Hematopoietic multipotent progenitor cell treated with erythropoietin and hydrocortisone succinate and interleukin-3 and kit ligand, for 4 days (in vitro differentiated cells): ENCODE measurements around the gene SDF2L1.
"Not testable (repeated sequence)": the region's sequence is repeated elsewhere in the genome, so short reads cannot be mapped to it uniquely, and the experiment has no call there.

Source experiments
- DNase-seq: peaks from one replicate; pipeline ENCODE4 v3.0.0-alpha.2; 2015

SDF2L1 gene

DNA sequence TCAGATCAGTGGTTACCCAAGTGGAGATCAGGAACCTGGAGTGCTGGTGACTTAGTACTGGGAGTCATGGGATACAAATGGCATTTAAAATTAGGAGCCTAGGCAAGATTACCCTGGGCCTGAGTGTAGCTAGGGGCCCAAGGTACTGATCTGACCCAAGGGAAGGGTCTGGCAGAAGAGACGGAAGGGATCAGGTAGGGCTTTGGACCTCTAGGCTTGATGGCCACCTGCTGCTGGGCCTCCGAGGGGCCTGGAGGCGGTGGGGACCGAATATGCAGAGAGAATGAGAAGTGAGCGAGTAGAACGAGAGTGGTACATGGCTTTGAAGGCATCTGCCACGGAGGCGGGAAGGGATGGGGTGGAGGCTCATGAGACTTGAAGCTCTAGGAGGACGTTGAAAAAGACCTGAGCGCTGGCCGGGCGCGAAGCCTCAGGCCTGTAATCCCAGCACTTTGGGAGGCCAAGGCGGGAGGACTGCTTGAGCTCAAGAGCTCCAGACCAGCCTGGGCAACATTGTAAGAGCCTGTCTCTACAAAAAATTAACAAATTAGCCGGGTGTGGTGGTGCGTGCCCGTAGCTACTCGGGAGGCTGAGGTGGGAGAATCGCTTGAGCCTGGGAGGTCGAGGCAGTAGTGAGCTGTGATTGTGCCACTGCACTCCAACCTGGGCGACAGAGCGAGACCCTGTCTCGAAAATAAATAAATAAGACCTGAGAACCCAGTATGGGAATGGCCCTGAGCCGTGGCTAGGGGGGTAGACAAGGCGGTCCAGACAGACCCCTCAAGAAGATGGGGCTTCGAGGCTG, 23.1 kb downstream of the SDF2L1 start:
- DNase-seq = no peak

DNA sequence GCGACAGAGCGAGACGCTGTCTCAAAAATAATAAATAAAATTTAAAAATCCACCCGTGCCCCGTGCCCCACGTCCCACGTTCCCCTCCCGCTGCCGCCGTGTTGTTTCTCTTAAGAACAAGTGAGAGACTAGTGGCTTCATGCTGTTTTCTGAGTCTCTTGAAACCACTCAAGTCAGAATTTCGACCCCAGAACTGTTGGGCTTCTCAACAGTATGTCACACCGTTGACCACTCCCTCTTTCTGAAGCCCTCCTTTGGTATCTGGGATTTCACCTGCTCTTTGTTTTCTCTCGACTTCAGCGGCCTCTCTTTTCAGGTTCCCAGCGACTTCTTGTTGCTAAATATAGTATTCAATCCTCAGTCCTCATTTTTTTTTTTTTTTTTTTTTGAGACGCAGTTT, 24.7 kb downstream of the SDF2L1 start:
- no peak for DNase-seq

DNA sequence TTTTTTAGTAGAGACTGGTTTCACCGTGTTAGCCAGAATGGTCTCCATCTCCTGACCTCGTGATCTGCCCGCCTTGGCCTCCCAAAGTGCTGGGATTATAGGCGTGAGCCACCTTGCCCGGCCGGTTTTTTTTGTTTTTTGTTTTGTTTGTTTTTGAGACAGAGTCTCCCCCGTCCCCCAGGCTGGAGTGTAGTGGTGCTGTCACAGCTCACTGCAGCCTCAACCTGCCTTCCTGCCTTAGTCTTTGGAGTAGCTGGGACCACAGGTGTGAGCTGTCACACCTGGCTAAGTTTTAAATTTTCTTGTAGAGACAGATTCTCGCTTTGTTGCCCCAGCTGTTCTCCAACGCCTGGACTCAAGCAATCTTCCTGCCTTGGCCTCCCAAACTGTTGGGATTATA, 26.9 kb downstream of the SDF2L1 start:
- no peak for DNase-seq

DNA sequence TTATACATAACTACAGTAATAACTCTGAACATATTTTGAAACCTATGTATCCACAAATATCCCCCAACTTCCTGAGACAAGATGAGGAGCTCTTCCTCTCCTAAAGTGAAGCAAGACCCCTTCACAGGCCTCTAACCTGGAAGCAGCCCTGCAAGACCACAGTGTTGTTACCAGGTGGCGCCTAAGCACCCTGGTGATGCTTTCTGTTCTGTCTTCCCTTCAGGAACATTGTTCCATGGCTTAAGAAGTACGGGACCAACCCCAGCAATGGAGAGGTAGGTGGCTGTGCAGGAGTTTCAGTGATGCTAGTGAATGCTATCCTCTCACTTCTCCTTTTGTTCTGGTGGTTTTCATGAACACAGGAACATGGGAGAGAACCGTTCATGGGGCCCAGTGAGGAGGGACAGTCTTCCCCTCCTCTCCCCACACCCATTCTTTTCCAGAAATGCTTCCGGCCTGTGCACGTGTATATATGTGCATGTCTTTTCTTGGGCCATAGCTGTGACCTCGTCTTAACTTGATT, 30.1 kb downstream of the SDF2L1 start:
- DNase-seq = no peak

DNA sequence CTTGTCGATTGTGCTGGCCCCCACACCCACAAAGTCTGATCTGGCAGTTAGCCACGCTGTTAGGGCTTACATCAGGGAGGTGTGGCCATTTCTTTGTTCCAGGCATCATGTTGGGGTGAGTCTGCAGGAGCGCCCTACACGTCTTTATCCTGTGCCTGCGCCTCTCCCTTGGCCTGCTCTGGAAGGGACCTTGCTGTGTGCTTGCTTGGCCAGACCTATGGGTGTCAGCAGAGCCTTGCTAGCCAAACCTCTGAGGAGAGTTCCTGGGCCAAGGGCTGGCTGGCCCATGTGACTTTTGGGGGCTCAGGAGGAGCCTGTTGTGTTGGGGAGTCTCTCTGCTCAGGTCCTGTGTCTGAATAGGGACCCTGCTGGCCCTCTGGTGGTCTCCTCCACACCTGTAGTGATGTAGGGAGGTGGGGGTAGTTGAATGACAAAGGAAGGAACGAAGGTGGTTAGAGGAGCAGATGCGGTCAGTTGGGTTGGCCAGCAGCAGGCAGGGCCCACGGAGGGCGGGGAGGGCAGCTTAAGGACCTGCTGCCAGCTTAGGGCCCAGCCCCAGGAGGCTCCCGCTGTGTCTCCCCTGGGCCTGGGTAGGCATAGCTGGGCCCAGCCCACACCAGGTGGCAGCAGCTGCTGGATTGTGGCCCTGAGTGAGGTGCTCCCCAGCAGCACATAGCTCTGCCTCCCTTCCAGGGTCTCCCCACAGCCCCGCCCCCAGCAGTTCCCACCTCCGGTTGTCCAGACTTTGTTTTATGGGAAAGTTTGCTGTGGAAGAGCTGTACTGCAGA, 31.6 kb downstream of the SDF2L1 start:
- no peak for DNase-seq

DNA sequence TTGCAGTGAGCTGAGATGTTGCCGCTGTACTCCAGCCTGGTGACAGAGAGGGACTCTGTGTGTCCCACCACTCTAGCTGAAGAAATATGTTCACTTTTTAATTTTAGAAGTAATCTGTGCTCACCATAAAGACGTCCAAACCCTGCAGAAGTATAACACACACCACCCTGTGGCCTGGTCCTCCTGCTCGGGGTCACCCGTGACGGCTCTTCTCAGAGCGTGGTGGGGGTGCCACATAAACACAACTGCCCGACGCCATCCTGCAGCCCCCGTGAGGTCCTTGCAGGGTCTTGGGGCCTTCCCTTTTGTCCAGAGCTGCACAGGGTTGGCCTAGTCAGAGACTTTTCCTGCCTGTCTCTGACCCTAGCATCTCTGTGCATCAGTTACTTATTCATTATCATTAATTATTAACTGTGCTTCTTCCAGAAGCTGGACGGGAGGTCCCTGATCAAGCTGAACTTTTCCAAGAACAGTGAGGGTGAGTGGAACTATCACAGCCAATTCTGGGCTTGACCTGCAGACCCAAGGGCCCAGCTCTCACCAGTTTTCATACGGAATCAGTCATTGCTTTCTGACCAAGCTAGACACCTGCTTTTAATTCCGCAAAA, 32.6 kb downstream of the SDF2L1 start:
- DNase-seq = no peak

DNA sequence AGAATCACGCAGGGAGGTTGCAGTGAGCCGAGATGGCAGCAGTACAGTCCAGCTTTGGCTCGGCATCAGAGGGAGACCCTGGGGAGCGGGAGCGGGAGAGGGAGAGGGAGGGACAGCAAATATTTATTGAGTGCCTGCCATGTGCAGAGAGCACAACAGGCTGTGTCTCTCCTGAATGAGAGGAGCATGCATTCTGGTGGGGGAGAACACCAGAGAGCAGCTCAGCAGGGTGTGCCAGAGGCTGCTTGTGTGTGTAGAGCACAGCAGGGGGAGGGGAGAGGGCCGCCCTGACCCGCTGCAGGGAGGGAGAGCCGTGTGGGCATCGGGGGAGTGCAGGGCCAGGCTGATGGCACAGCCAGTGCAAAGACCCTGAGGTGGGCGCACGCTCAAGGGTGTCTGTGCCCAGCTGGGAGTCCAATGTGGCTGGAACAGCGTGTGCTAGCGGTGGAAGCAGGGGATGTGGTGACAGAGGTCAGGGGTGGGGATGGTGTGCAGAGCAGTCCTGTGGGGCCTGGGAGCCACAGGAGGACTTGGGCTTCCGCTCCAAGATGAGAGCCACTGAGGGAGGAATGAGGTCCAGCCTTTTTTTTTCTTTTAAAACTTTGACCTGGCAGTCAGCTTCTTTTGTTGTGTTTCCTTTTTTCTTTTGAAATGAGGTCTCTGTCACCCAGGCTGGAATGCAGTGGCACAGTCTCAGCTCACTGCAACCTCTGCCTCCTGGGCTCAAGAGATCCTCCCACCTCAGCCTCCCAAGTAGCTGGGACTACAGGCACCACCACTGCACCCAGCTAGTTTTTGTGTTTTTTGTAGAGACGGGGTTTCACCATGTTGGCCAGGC, 35.7 kb downstream of the SDF2L1 start:
- no peak for DNase-seq

DNA sequence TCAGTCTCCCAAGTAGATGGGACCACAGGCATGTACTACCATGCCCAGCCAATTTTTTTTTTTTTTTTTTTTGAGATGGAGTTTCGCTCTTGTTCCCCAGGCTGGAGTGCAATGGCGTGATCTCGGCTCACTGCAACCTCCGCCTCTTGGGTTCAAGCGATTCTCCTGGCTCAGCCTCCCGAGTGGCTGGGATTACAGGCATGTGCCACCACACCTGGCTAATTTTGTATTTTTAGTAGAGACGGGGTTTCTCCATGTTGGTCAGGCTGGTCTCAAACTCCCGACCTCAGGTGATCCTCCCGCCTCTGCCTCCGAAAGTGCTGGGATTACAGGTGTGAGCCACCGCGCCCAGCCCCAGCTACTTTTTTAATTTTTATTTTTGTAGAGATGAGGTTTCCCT, 36.7 kb downstream of the SDF2L1 start:
- not testable (repeated sequence) for DNase-seq

DNA sequence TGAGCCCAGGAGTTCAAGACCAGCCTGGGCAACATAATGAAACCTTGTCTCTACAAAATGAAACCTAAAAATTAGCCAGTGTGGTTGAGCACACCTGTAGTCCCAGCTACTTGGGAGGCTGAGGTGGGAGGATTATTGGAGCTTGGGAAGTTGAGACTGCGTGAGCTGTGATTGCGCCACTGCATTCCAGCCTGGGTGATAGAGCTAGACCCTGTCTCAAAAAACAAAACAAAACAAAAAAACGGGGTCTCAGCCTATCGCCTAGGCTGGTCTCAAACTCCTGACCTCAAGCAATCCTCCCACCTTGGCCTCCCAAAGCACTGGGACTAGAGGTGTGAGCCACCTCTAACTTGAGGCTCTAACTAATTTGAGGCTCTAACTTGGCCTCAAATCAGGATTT, 37.3 kb downstream of the SDF2L1 start:
- DNase-seq = no peak

DNA sequence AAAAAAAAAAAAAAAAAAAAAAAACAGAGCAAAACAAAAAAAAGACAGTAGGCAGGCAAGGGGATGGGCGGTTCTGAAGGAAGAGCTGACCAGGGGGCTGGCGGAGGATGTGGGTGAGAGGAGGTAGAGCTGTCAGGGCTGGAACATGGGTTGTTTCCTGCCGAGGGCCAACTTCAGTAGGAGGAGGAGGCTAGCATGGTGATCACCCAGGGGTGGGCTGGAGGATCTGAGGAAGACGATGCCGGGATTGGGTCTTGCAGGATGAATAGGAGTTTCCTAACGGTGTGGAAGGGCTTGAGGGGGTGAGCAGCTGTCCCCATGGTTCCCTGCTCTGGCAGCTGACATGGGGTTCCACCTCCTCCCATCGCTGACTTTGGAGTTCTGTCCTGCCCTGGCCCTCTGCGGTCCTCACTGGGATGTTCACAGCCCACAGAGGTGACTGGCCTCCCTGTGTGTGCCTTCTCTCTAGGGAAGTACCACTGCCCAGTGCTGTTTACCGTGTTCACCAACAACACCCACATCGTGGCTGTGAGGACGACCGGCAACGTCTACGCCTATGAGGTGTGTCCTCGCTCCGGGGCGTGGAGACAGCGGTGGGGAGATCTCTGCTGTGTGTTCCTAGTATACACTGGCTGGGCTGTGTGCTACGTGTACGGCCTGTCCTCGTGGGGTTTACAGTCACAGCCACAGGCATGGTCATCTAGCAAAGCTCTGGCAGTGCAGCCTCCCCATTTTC, 38.9 kb downstream of the SDF2L1 start:
- DNase-seq = no peak

DNA sequence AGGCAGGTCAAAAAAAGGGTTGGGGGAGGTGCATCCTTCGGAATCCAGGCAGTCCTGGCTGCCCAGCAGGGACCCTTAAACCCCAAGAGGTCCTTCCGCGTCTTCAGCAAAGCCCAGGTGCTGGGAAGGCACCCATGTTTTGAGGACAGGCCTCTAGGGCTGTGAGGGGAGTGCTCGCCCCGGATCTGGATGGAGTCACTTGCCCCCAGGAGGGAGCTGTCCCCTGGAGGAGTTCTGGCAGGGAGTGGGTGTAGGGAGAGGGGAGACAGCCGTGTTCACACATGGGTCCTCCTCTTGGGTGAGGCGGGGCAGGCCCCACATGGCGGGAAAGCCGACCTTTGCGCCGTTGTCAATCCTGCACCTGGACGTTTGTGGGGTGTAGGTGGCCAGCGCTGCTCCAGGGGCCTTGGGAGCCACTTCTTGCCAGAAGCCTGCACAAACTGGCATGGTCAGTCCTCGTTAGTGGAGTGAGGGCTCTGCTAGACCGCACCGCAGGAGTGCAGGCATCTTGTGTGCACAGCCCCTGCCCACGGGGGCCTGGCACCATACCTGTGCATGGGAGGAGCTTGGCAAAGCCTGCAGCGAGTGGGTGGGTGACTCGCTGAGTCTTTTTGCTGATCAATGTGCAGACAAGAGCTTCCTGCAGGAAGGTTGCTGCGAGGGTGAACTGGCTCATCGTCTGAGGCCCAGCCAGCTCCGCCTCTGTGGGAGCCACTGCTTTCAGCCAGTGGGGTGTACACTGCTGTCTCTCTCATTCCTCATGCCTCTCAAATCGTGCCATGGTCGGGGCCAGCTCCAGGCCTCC, 39.7 kb downstream of the SDF2L1 start:
- DNase-seq = no peak

DNA sequence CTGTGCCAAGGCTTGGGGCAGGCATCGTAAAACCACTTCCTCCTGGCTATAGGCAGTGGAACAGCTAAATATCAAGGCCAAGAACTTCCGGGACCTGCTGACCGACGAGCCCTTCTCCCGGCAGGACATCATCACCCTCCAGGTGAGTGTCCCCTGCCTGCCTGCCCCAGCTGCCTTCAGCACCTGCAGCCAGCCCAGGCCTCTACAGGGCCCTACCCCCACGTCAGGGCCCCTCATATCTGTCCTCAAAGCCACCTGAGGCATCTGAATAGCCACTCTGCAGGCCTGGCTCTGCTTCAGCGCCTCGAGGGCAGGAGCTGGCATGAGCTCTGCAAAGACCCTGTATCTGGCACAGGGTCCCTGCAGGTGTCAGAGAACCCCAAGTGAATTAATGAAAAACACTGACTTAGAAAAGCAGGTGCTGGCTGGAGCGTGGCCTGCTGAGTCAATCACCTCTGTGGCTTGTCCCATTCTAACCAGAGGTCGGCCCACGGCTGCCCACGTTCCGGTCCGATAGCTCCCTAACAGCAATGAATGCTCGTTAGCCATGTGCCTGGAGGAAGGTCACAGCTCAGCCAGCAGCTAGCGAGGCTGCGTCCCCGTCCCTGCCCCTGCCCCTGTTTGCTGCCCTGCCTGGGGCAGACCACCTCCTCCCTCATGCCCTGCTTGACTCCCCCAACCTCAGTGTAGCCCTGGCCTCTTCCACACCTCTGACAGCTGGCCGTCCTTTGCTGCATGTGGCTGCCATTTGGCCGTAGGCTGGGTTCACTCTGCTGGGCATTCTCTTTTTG, 40.5 kb downstream of the SDF2L1 start:
- no peak for DNase-seq

DNA sequence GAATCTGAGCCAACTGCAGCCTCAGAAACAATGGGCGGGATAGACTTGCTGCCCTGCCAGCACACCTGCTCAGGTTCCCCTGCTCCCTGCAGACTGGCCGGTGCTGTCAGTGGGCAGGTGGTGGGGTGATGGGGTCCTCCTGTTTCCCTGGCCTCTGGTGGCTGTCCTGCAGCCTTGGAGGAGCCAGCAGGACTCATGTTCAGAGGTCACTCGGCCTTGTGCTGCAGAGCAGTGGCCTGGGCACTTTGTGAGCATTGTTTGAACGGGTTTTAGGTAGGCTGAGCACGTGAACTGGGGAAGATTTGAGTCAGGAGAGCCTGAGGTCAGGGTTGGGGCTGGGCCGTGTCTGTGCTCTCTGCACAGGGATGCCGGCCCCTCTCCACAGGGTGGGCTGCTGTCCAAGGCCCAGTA, 41.3 kb downstream of the SDF2L1 start:
- no peak for DNase-seq

DNA sequence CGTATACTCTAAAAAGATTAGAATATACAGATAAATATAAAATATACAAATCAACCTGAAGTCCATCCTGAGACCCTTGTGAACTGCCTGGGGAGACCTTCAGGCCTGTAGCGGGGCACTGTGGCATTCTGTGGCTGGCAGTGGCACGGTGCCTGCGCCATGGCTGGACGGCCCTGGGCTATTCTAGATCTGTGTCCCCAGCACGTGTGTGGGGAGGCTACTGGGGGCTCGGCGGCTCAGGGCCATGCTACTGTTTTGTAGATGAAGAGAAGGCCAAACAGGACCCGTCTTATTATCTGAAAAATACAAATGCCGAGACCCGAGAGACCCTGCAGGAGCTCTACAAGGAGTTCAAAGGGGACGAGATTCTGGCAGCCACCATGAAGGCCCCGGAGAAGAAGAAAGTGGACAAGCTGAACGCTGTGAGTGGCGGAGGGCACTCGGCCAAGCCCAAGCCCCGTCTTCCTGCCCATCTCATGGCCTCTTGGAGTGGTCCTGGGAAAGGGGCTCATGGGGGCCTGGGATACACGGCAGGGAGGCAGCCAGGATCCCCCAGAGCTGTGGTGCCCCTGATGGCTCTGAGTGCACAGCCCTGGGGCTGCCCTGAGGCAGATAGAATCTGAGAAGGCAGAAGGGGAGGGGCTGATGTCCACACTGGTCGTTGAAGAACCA, 42.5 kb downstream of the SDF2L1 start:
- DNase-seq = no peak

DNA sequence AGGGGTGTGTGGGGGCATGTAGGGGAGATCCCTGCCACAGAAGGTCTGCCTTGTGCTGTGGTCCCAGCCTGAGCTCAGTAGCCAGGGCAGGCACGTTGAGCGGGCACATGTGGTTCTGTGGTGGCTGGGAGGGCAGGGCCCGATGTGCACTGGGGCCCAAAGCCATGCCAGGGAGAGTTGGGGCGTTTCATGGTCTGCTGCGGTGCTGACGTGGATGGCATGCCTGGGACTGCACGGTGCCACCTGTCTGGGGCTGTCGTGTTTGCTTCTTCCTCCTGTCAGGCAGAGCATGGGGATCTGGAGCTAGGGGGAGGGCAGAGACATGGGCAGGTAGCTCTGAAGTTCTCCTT, 43.0 kb downstream of the SDF2L1 start:
- no peak for DNase-seq

DNA sequence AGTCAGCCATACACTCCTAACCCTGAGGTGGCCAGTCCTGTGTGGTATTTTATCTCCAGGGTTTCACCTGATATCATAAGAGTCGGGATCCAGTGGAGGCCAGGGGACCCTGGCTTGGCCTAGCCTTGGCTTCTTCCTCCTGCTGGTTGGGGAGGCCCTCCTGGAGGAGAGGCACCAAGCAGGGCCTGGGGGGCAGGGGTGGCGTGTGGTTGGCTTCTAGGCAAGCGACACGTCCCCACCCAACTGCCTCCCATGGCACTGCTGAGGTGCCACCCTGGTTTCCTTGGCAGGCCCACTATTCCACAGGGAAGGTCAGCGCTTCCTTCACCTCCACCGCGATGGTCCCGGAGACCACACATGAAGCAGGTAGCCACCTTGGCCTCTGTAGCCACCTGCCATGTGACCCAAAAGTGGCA, 44.1 kb downstream of the SDF2L1 start:
- DNase-seq = no peak

DNA sequence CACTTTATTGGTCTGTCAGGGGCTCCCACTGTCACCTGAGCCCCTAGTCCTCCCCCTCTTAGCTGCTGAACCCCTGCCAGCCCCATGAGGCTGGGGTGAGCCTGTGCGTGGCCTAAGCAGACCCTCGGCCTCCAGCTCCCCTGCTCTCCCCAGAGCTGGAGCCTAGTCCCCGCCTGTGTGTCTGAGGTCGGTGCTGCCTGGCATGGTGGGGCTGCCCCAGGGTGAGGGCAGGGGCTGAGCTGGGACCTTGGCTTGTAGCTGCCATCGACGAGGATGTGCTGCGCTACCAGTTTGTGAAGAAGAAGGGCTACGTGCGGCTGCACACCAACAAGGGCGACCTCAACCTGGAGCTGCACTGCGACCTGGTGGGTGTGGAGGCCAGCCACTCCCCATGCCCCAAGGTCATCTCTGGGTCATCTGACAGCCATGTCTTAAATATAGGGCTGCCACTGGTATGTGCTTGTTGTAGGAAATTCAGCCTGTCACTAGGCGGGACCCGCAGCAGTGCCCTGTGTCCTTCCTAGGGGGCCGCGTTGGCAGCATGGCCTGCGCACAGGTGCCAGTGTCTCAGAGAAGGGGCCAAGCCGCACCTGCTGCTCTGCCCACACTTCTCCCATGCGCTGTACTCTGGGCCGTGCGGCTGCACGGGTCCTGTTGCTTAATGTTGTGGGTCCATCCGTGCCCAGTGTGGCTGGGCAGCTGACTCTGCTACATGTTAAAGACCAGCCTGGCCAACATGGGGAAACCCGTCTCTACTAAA, 44.7 kb downstream of the SDF2L1 start:
- no peak for DNase-seq

DNA sequence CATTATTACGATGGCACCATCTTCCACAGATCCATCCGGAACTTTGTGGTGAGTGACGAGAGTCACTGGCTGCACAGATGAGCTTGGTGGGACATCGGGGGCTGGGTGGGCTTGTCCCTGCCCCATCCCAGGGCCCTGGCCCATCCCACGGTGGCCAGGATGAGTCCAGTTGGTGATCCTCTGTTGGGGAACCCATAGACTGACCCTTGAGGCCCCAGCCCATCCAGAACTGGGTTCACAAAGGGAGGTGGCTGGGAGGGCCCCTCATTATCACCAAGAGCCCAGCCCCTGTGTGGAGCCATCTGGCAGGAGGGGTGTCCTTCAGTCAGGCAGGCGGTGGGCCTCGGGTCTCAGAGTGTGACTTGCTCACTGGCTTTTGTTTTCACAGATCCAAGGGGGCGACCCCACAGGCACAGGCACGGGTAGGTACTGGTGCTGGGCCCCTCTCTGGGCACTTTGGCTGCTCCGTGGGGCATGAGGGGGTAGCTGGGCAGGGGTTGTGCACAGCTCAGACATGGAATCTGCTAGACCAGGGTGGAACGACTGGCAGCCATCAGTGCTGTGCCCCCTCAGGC, 45.7 kb downstream of the SDF2L1 start:
- DNase-seq = no peak

DNA sequence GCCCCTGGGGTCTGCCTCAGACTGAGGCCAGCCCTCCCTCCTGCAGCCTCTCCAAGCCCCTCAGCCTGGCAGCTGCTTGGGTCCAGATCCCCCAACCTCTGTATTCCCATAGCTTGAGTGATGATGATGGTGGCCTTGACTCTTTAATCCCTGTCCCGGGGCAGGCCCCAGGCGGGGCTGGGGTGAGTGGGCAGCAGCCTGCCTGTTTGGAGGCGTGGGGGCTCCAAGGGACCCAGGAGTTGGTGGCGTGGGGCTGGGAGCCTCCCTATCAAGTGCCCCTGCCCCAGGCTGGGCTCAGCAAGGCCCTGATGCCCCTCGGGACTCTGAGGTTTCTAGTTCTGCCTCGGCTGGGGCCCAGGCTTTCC, 46.2 kb downstream of the SDF2L1 start:
- DNase-seq = no peak
